ENCODE results near the gene TTF2.

GRCh38 chr1:117058810-117059209, 1.3 kb upstream of the TTF2 start:
- TF ChIP-seq CTCF (IDR thresholded peaks at IDR 0.05) (no peak), POLR2A (IDR thresholded peaks at IDR 0.05) (no peak)
